GM19035 (cell line): Measurements from ENCODE around the gene DNAJC18.
"Not testable (repeated sequence)": the region's sequence is repeated elsewhere in the genome, so short reads cannot be mapped to it uniquely, and the experiment has no call there.

ENCODE experiments used
- ATAC-seq: cut with Tn5 transposase; IDR thresholded peaks from one replicate; pipeline ENCODE4 v1.9.1; 2021; ENCODE audit not compliant: unreplicated experiment

The DNAJC18 gene

DNA sequence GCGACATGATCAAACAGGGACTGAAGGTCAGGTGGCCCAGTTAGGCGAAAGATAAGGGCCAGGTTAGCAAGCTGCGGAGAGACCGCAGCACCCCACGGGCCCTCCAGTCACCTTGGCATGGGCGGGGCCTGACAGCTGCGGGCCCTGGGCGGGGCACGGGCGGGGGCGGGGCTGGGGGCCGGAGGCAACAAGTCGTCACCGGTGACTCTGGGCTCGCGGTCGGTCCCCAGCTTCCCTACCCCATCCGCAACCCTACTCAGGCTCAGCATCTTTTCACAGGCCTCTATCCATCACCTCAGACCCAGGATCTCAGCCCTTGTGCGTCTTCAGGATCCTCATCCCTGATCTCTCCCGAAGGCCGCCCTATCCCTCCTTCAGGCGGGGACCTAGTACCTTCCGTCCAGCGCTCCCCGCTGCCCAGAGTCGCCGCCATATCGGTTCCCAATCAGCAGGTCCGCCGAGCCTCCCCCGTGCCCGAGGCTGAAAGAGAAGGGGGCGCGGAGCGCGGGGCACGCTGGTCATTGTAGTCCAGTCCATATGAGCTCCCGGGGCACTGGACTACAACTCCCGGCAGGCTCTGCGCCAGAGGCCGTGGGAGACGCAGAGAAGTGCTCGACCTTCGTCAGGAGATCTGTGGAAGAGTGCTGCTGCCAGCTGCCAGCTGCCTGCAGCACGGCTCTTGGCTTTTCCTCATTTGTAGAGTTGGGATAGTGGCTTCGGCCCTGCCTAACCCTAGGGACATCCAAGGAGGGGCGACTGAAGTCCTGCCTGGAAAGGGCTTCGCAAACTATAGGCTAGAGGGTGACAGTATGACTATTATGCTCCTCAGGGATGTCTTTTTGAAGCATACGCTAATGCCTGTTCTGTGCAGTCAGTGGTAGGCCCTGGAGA lies at the start of gene DNAJC18:
TSS of gene DNAJC18 (minus strand) at position 513 of the 891 bp plus-strand sequence. CDS start at position 433, 80 bp downstream.
- peak; percentile 90 for ATAC-seq

- ATAC-seq: no peak
Observed at GRCh38 chr5:139488260-139488659, 48.9 kb upstream of the DNAJC18 start.

GRCh38 chr5:139486201-139486600 lies 46.9 kb upstream of the DNAJC18 start:
- no peak for ATAC-seq

GRCh38 chr5:139482890-139483208 lies 43.5 kb upstream of the DNAJC18 start:
- not testable (repeated sequence) for ATAC-seq

GRCh38 chr5:139482050-139482889 lies 42.9 kb upstream of the DNAJC18 start, which contains the start of gene STING1:
STING1 (minus strand) TSS chr5:139482758; CDS start chr5:139481704, 1,054 bp downstream.
- no peak for ATAC-seq

DNA sequence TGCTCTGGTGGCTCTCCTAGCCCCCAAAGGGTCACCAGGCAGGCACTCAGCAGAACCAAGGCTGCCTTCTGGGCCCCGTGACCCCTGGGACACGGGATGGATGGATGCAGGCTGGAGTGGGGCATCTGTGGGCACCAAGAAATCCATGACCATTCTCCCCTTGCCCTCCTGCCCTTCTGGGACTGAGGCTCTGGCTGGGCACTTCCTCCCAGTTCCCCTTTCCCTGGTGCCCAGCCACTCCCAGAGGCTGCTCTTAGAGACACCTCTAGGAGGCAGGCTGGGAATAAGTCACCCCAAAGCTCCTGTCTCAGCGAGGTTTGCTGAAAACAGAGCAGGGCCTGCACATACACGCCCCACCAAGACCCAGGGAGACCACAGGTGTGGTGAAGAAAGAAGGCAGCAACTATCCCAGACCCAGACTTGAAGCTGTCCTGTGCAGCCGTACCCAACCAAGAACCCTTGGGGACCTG lies 42.3 kb upstream of the DNAJC18 start:
- ATAC-seq: no peak

GRCh38 chr5:139481122-139481533 lies 41.8 kb upstream of the DNAJC18 start:
- no peak for ATAC-seq

- ATAC-seq: not testable (repeated sequence)
Observed at GRCh38 chr5:139479729-139480128, 40.4 kb upstream of the DNAJC18 start.

DNA sequence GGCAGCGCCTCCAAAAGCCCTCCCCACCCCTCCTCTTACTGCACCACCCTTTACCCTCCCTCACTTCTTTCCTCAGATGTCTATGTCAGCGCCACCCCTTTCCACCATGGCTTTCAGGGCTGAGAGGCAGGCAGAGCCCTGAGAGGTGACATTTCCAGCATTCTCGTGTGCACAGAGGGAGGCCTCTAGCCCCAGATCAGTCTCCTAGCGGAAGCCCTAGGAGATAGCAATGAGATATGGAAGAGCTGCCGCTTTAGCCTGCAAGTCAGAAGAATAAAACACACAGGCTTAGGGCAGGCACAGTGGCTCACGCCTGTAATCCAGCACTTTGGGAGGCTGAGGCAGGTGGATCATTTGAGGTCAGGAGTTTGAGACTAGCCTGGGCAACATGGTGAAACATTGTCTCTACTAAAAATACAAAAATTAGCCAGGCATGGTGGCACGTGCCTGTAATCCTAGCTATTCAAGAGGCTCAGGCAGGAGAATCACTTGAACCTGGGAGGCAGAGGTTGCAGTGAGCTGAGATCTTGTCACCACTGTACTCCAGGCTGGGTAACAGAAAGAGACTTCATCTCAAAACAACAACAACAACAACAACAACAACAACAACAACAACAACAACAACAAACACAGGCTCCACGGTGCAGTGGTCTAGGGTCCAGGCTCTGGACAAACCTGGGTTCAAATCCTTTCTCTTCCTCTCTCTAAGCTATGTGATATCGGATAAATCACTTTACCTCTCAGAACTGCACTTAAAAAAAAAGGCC lies 39.5 kb upstream of the DNAJC18 start:
- not testable (repeated sequence) for ATAC-seq

- no peak for ATAC-seq
Observed at GRCh38 chr5:139475865-139476617, 36.7 kb upstream of the DNAJC18 start.

- no peak for ATAC-seq
Observed at GRCh38 chr5:139474890-139475791, 35.8 kb upstream of the DNAJC18 start.

- no peak for ATAC-seq
Observed at GRCh38 chr5:139473565-139473964, 34.2 kb upstream of the DNAJC18 start.

DNA sequence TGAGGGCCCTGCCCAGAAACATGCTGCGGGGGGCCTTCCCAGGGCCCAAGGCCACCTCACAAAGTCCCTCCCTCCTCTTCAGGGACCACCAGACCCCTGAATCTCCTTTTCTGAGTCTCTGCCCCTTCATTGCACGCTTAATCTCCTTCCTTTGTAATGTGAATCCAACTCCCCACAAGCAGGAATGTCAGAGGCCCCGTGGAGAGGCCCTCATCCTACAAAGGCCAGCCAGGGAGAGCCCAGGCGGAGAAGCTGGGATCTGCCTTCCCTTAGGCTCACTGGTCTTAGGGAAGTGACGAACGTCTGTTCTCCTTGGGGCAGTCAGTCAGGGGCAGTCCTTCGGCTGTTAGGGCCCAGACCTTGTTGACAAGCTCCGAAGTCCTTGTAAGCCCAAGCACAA lies 33.8 kb upstream of the DNAJC18 start:
- ATAC-seq: no peak

DNA sequence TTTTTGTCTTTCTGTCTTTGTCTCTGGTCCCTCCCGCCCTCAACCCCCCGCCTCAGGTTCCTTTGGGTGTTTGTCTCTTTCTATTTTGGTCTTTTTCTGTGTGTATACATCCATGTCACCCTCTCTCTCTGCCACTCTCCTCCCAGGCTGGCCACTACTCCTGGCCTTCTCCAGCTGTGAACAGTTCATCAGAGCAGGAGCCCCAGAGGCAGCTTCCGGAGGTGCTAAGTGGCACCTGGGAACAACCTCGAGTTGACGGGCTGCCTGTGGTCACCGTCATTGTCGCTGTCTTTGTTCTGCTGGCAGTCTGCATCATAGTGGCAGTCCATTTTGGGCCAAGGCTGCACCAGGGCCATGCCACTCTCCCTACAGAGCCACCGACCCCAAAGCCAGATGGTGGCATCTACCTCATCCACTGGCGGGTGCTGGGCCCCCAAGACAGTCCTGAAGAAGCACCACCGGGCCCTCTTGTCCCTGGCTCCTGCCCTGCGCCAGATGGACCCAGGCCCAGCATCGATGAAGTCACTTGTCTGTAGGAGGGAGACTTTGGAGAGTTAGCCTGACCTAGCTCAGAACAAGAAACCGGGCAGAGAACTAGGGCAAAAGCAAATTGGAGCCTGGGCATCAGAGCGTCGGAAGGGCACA lies 33.2 kb upstream of the DNAJC18 start:
- no peak for ATAC-seq

- ATAC-seq: no peak
Observed at GRCh38 chr5:139470821-139471300, 31.5 kb upstream of the DNAJC18 start, which contains the start of gene SMIM33. SMIM33 (plus strand) TSS chr5:139471004; CDS start chr5:139471122, 118 bp downstream.

GRCh38 chr5:139468421-139468931 lies 29.2 kb upstream of the DNAJC18 start:
- no peak for ATAC-seq

GRCh38 chr5:139462586-139463276 lies 23.4 kb upstream of the DNAJC18 start, which contains the start of gene ECSCR:
ECSCR (minus strand) TSS chr5:139462743; CDS start chr5:139462670, 73 bp downstream.
- ATAC-seq: no peak
